ENCODE results near the gene ZSWIM1.

GRCh38 chr20:45867136-45867818, 13.8 kb upstream of the ZSWIM1 start:
- TF ChIP-seq, protein P1, sequence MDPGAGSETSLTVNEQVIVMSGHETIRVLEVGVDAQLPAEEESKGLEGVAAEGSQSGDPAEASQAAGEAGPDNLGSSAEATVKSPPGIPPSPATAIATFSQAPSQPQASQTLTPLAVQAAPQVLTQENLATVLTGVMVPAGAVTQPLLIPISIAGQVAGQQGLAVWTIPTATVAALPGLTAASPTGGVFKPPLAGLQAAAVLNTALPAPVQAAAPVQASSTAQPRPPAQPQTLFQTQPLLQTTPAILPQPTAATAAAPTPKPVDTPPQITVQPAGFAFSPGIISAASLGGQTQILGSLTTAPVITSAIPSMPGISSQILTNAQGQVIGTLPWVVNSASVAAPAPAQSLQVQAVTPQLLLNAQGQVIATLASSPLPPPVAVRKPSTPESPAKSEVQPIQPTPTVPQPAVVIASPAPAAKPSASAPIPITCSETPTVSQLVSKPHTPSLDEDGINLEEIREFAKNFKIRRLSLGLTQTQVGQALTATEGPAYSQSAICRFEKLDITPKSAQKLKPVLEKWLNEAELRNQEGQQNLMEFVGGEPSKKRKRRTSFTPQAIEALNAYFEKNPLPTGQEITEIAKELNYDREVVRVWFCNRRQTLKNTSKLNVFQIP (CRISPR knock-in tag; IDR thresholded peaks at IDR 0.05; ENCODE audit: borderline replicate concordance, low read depth): no peak
- TF ChIP-seq ARNTL (CRISPR knock-in tag; IDR thresholded peaks at IDR 0.05; ENCODE audit: borderline replicate concordance, low read depth) (no peak), PPARA (CRISPR knock-in tag; IDR thresholded peaks at IDR 0.05; ENCODE audit: borderline replicate concordance) (no peak), TOX (CRISPR knock-in tag; IDR thresholded peaks at IDR 0.05; ENCODE audit: borderline replicate concordance) (no peak), GLIS3 (CRISPR knock-in tag; IDR thresholded peaks at IDR 0.05) (no peak), CREB5 (CRISPR knock-in tag; IDR thresholded peaks at IDR 0.05; ENCODE audit: low read depth) (no peak), ZFP3 (CRISPR knock-in tag; IDR thresholded peaks at IDR 0.05) (no peak), TCF4 (CRISPR knock-in tag; IDR thresholded peaks at IDR 0.05; ENCODE audit: borderline replicate concordance) (no peak)
- TF ChIP-seq, protein P2, sequence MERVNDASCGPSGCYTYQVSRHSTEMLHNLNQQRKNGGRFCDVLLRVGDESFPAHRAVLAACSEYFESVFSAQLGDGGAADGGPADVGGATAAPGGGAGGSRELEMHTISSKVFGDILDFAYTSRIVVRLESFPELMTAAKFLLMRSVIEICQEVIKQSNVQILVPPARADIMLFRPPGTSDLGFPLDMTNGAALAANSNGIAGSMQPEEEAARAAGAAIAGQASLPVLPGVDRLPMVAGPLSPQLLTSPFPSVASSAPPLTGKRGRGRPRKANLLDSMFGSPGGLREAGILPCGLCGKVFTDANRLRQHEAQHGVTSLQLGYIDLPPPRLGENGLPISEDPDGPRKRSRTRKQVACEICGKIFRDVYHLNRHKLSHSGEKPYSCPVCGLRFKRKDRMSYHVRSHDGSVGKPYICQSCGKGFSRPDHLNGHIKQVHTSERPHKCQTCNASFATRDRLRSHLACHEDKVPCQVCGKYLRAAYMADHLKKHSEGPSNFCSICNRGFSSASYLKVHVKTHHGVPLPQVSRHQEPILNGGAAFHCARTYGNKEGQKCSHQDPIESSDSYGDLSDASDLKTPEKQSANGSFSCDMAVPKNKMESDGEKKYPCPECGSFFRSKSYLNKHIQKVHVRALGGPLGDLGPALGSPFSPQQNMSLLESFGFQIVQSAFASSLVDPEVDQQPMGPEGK (CRISPR knock-in tag; IDR thresholded peaks at IDR 0.05; ENCODE audit: borderline replicate concordance): no peak
